MM.1S (cell line): Measurements from ENCODE around the gene CCDC171.

Experiments used
- DNase-seq: peaks from one replicate; pipeline ENCODE4 v3.0.0-alpha.2; 2015
- H2AFZ ChIP-seq: fragments of 300-600 bp; sonication (generic); 2 replicates; pipeline ENCODE4 v1.6.0; 2016; ENCODE audit warnings: antibody characterized with exemption, low read length
- H3F3A ChIP-seq: fragments of 300-600 bp; sonication (generic); 2 replicates; pipeline ENCODE4 v1.6.1; 2016; ENCODE audit warnings: mild to moderate bottlenecking, antibody characterized with exemption, low read length, moderate library complexity, mixed read lengths; ENCODE audit not compliant: insufficient read depth
- H3K27ac ChIP-seq: fragments of 300-600 bp; sonication (generic); 2 replicates; pipeline ENCODE4 v1.5.1; 2016; ENCODE audit warnings: mild to moderate bottlenecking, low read length
- H3K27me3 ChIP-seq: fragments of 300-600 bp; sonication (generic); replicated peaks from 2 replicates; pipeline ENCODE4 v1.6.0; 2016; ENCODE audit warnings: low read length; ENCODE audit not compliant: insufficient read depth
- H3K36me3 ChIP-seq: fragments of 300-600 bp; sonication (generic); replicated peaks from 2 replicates; pipeline ENCODE4 v1.6.1; 2016; ENCODE audit warnings: mild to moderate bottlenecking, low read length, mixed read lengths; ENCODE audit not compliant: insufficient read depth
- H3K4me1 ChIP-seq: fragments of 300-600 bp; sonication (generic); 2 replicates; pipeline ENCODE4 v1.6.1; 2016; ENCODE audit warnings: low read length, mixed read lengths
- H3K4me2 ChIP-seq: fragments of 300-600 bp; sonication (generic); 2 replicates; pipeline ENCODE4 v1.6.0; 2016; ENCODE audit warnings: low read depth, low read length
- H3K4me3 ChIP-seq: fragments of 300-600 bp; sonication (generic); 2 replicates; pipeline ENCODE4 v1.5.1; 2016; ENCODE audit warnings: low read length, mixed read lengths
- H3K79me2 ChIP-seq: fragments of 300-600 bp; sonication (generic); 2 replicates; pipeline ENCODE4 v1.6.1; 2016; ENCODE audit warnings: mixed run types, low read length, mixed read lengths
- H3K9ac ChIP-seq: fragments of 300-600 bp; sonication (generic); 2 replicates; pipeline ENCODE4 v1.6.1; 2016; ENCODE audit warnings: low read length, mixed read lengths
- H3K9me2 ChIP-seq: fragments of 300-600 bp; sonication (generic); replicated peaks from 2 replicates; pipeline ENCODE4 v1.6.1; 2016; ENCODE audit warnings: mild to moderate bottlenecking, low read length, mixed read lengths; ENCODE audit not compliant: insufficient read depth
- H3K9me3 ChIP-seq: fragments of 300-600 bp; sonication (generic); replicated peaks from 2 replicates; pipeline ENCODE4 v1.6.1; 2016; ENCODE audit warnings: mild to moderate bottlenecking, low read length, mixed read lengths; ENCODE audit not compliant: insufficient read depth
- H4K20me1 ChIP-seq: fragments of 300-600 bp; sonication (generic); 2 replicates; pipeline ENCODE4 v1.6.1; 2016; ENCODE audit warnings: mild to moderate bottlenecking, low read length, moderate library complexity, mixed read lengths; ENCODE audit not compliant: insufficient read depth
- CTCF ChIP-seq: fragments of 300-600 bp; sonication (generic); IDR thresholded peaks from 2 replicates; pipeline ENCODE4 v1.5.1; 2016; ENCODE audit warnings: antibody characterized with exemption, low read length, mixed read lengths
- EZH2 ChIP-seq: fragments of 300-600 bp; sonication (generic); optimal IDR thresholded peaks from 2 replicates; pipeline ENCODE3; 2017; ENCODE audit warnings: low read depth, mild to moderate bottlenecking, antibody characterized with exemption, low read length, mixed read lengths
- EZH2phosphoT487 ChIP-seq: fragments of 300-600 bp; sonication (generic); IDR thresholded peaks from 2 replicates; pipeline ENCODE4 v1.6.1; 2018; ENCODE audit warnings: antibody characterized with exemption, low read length

Gene CCDC171

GRCh38 chr9:15612962-15613361 lies 60.1 kb downstream of the CCDC171 start:
- no peaks in the 10 kb centered on the region for H3K36me3 ChIP-seq
- no peaks in the 10 kb centered on the region for H3K27me3 ChIP-seq
- no peaks in the 10 kb centered on the region for H4K20me1 ChIP-seq
- H3K9me3 ChIP-seq: no peaks in the 10 kb centered on the region
- H3K4me3 ChIP-seq: no peak overlapping the region
- H2AFZ ChIP-seq: no peak overlapping the region
- no peaks in the 10 kb centered on the region for H3F3A ChIP-seq
- H3K4me1 ChIP-seq: no peaks in the 10 kb centered on the region
- H3K9me2 ChIP-seq: no peaks in the 10 kb centered on the region
- no peaks in the 10 kb centered on the region for H3K79me2 ChIP-seq
- H3K27ac ChIP-seq: no peak overlapping the region
- no peak overlapping the region for H3K4me2 ChIP-seq
- no peak overlapping the region for H3K9ac ChIP-seq
- DNase-seq: no peak
- TF ChIP-seq EZH2 (no peak), EZH2phosphoT487 (no peak), CTCF (no peak)

- Histone ChIP-seq H3F3A (no peaks in the 10 kb centered on the region), H3K4me3 (no peak overlapping the region), H3K27me3 (no peaks in the 10 kb centered on the region), H3K36me3 (no peaks in the 10 kb centered on the region), H4K20me1 (no peaks in the 10 kb centered on the region), H2AFZ (no peak overlapping the region), H3K9ac (no peak overlapping the region), H3K79me2 (no peaks in the 10 kb centered on the region), H3K4me1 (no peaks in the 10 kb centered on the region), H3K9me2 (no peaks in the 10 kb centered on the region), H3K9me3 (no peaks in the 10 kb centered on the region), H3K27ac (no peak overlapping the region), H3K4me2 (no peak overlapping the region)
- no peak for DNase-seq
- TF ChIP-seq EZH2phosphoT487: no peak
- no peak for TF ChIP-seq CTCF
- TF ChIP-seq EZH2: no peak
Measured at GRCh38 chr9:15617782-15618181, 64.9 kb downstream of the CCDC171 start.

GRCh38 chr9:15618540-15619331 lies 65.9 kb downstream of the CCDC171 start:
- Histone ChIP-seq H3K9ac (no peak overlapping the region), H3K4me1 (no peaks in the 10 kb centered on the region), H3K9me3 (no peaks in the 10 kb centered on the region), H3K4me2 (no peak overlapping the region), H3K4me3 (no peak overlapping the region), H4K20me1 (no peaks in the 10 kb centered on the region), H3F3A (no peaks in the 10 kb centered on the region), H3K27ac (no peak overlapping the region), H2AFZ (no peak overlapping the region), H3K9me2 (no peaks in the 10 kb centered on the region), H3K36me3 (no peaks in the 10 kb centered on the region), H3K79me2 (no peaks in the 10 kb centered on the region), H3K27me3 (no peaks in the 10 kb centered on the region)
- no peak for DNase-seq
- TF ChIP-seq EZH2 (no peak), CTCF (no peak), EZH2phosphoT487 (no peak)
